Mesenchymal stem cell (in vitro differentiated cells and primary cell): Measurements from ENCODE around the gene AREL1.
A peak's percentile ranks its signal among the peaks of the same experiment; 100 is the strongest.

Source experiments
- DNase-seq: peaks from one replicate; pipeline ENCODE4 v3.0.0-alpha.2; 2013
- H2AFZ ChIP-seq: one replicate; pipeline ENCODE4 v1.6.1; 2013; ENCODE audit warnings: low read depth, mild to moderate bottlenecking, control low read depth, inconsistent platforms, low read length, moderate library complexity
- H2AK5ac ChIP-seq: 2 replicates; pipeline ENCODE4 v1.6.1; 2013; ENCODE audit warnings: low read length, moderate library complexity, mild to moderate bottlenecking, inconsistent platforms; ENCODE audit not compliant: severe bottlenecking
- H2BK120ac ChIP-seq: one replicate; pipeline ENCODE4 v1.6.1; 2013; ENCODE audit warnings: low read depth, mild to moderate bottlenecking, inconsistent platforms, low read length, moderate library complexity
- H2BK12ac ChIP-seq, 2 experiments: one replicate each; pipeline ENCODE4 v1.6.1; 2013; ENCODE audit warnings: inconsistent platforms in 2 of 2, low read length in 2 of 2, mild to moderate bottlenecking in 2 of 2, moderate library complexity in 2 of 2, control low read depth in 1 of 2
- H2BK15ac ChIP-seq: one replicate; pipeline ENCODE4 v1.6.1; 2013; ENCODE audit warnings: mild to moderate bottlenecking, low read depth, inconsistent platforms; ENCODE audit not compliant: poor library complexity, severe bottlenecking
- H2BK5ac ChIP-seq: 2 replicates; pipeline ENCODE4 v1.6.1; 2013; ENCODE audit warnings: low read depth, mild to moderate bottlenecking, low read length, control low read depth, inconsistent platforms; ENCODE audit not compliant: poor library complexity, severe bottlenecking
- H3K14ac ChIP-seq, 2 experiments: one replicate each; pipeline ENCODE4 v1.6.1; 2013; ENCODE audit warnings: inconsistent platforms in 2 of 2, low read length in 2 of 2, control low read depth in 1 of 2, mild to moderate bottlenecking in 1 of 2, moderate library complexity in 1 of 2
- H3K18ac ChIP-seq, 2 experiments: one replicate each; pipeline ENCODE4 v1.6.1; 2013; ENCODE audit warnings: inconsistent platforms in 2 of 2, low read length in 2 of 2, control low read depth in 1 of 2, low read depth in 1 of 2, mild to moderate bottlenecking in 1 of 2
- H3K23ac ChIP-seq, 2 experiments: one replicate each; pipeline ENCODE4 v1.6.1; 2013; ENCODE audit warnings: inconsistent platforms in 2 of 2, low read length in 2 of 2, mild to moderate bottlenecking in 2 of 2, moderate library complexity in 2 of 2, control low read depth in 1 of 2
- H3K27ac ChIP-seq: 2 replicates; pipeline ENCODE4 v1.5.1; 2013; ENCODE audit warnings: mild to moderate bottlenecking, moderate library complexity, low read length, control low read depth, inconsistent platforms; ENCODE audit not compliant: poor library complexity, severe bottlenecking
- H3K27me3 ChIP-seq, 2 experiments: 2 replicates each; pipeline versions ENCODE4 v1.6.1 to v1.7.0; 2013; ENCODE audit warnings: low read length in 2 of 2, mild to moderate bottlenecking in 2 of 2, moderate library complexity in 2 of 2, control low read depth in 1 of 2, inconsistent platforms in 1 of 2; ENCODE audit not compliant: control insufficient read depth in 1 of 2, insufficient read depth in 1 of 2
- H3K36me3 ChIP-seq, 2 experiments: 2 replicates each; pipeline versions ENCODE4 v1.6.1 to v1.7.0; 2013; ENCODE audit warnings: low read length in 2 of 2, control low read depth in 1 of 2, inconsistent platforms in 1 of 2, low read depth in 1 of 2, mild to moderate bottlenecking in 1 of 2; ENCODE audit not compliant: insufficient read depth in 2 of 2, control insufficient read depth in 1 of 2
- H3K4ac ChIP-seq, 2 experiments: one replicate each; pipeline ENCODE4 v1.6.1; 2013; ENCODE audit warnings: inconsistent platforms in 2 of 2, low read length in 2 of 2, mild to moderate bottlenecking in 2 of 2, moderate library complexity in 2 of 2, control low read depth in 1 of 2, low read depth in 1 of 2
- H3K4me1 ChIP-seq: 2 replicates; pipeline ENCODE4 v1.6.1; 2013; ENCODE audit warnings: low read depth, low read length, control low read depth; ENCODE audit not compliant: control insufficient read depth, insufficient read depth
- H3K4me2 ChIP-seq: 2 replicates; pipeline ENCODE4 v1.6.1; 2013; ENCODE audit warnings: low read length, mild to moderate bottlenecking, inconsistent platforms; ENCODE audit not compliant: poor library complexity, severe bottlenecking
- H3K4me3 ChIP-seq, 2 experiments: 2 replicates each; pipeline versions ENCODE4 v1.5.1 to v1.7.0; 2013; ENCODE audit warnings: low read length in 2 of 2, mild to moderate bottlenecking in 2 of 2, control low read depth in 1 of 2, low read depth in 1 of 2; ENCODE audit not compliant: insufficient read depth in 1 of 2
- H3K79me1 ChIP-seq: replicated peaks from 2 replicates; pipeline ENCODE4 v1.6.1; 2013; ENCODE audit warnings: mild to moderate bottlenecking, control low read depth, low read length, inconsistent platforms; ENCODE audit not compliant: poor library complexity, severe bottlenecking
- H3K9ac ChIP-seq: 2 replicates; pipeline ENCODE4 v1.7.0; 2013; ENCODE audit warnings: mild to moderate bottlenecking, low read length, moderate library complexity
- H3K9me3 ChIP-seq: 2 replicates; pipeline ENCODE4 v1.7.0; 2013; ENCODE audit warnings: mild to moderate bottlenecking, low read length; ENCODE audit not compliant: control insufficient read depth
- H4K8ac ChIP-seq: one replicate; pipeline ENCODE4 v1.6.1; 2013; ENCODE audit warnings: inconsistent platforms, mild to moderate bottlenecking, low read length, moderate library complexity
- H4K91ac ChIP-seq: one replicate; pipeline ENCODE4 v1.6.1; 2013; ENCODE audit warnings: mild to moderate bottlenecking, low read length, inconsistent platforms
- WGBS: methylation state at CpG from one replicate; pipeline ENCODE4 v1.1.7; 2013; ENCODE audit warnings: mixed read lengths; 5-methylcytosine and 5-hydroxymethylcytosine counted together

The AREL1 gene

DNA sequence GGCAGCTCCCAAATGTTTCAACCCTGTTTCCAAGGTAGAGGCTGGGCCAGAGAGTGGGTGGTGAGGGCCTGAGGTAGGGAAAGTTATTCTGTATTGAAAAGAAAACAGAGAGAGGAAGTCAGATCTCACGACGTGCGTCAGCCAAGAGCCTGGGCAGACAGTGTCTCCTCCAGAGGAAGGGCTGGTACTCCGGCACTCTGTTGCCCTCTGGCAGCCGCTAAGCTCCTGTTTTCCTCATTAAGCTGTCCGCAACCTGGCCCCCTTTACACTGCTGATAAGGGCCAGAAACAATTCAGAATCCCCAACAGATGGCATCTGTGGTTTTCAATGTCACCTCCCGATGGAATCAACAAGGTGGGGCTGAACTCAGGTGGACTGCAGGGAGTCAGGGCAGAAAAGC lies 74.8 kb downstream of the AREL1 start:
- Histone ChIP-seq H3K23ac (peak overlapping the region in 1 of 2 experiments; percentile 72), H3K27ac (no peak overlapping the region), H2AFZ (no peak overlapping the region), H3K27me3 (peaks cover 0 to 10% of the 10 kb centered on the region in 2 experiments), H4K91ac (peak overlapping the region; percentile 58), H2BK12ac (peak overlapping the region; percentile 23 to 90), H3K4ac (peak overlapping the region in 1 of 2 experiments; percentile 63), H3K36me3 (no peaks in the 10 kb centered on the region), H3K4me1 (peaks cover 20% of the 10 kb centered on the region), H3K9me3 (no peaks in the 10 kb centered on the region), H4K8ac (no peak overlapping the region), H2BK15ac (no peak overlapping the region), H3K14ac (no peak overlapping the region), H2BK5ac (no peak overlapping the region), H3K18ac (peak overlapping the region; percentile 14 to 35), H2BK120ac (no peak overlapping the region), H3K79me1 (no peaks in the 10 kb centered on the region), H3K4me3 (no peak overlapping the region), H3K4me2 (no peak overlapping the region), H3K9ac (no peak overlapping the region), H2AK5ac (no peak overlapping the region)
- no peak for DNase-seq
- WGBS = 81% methylated on average over 7 of the region's 7 CpGs

DNA sequence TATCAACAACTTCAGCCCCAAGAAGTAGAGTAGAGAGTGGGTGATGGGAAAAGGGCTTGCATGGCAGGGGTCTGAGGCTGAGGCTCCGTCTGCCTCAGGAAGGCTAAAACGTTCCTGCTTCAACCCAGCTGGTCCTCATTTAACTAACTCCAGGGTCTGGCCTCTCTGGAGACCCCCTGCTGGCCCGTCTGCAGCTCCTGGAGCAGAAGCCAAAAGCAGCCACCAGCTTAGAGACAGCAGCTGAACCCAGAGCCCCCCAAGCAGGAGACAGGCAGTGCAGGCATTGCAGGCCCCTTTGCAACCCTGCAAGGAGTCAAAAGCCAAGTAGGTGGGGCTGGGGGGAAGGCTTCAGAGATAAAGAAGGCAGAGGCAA lies 75.7 kb downstream of the AREL1 start:
- H2AFZ ChIP-seq = no peak overlapping the region
- H3K4ac ChIP-seq = peak overlapping the region in 1 of 2 experiments; percentile 7
- peak overlapping the region in 1 of 2 experiments; percentile 43 for H3K14ac ChIP-seq
- H2BK120ac ChIP-seq = no peak overlapping the region
- H3K9ac ChIP-seq = no peak overlapping the region
- peak overlapping the region; percentile 78 for H2BK15ac ChIP-seq
- no peaks in the 10 kb centered on the region for H3K36me3 ChIP-seq
- peak overlapping the region; percentile 71 to 75 for H3K18ac ChIP-seq
- peaks cover 21% of the 10 kb centered on the region for H3K4me1 ChIP-seq
- H2BK12ac ChIP-seq = peak overlapping the region; percentile 23 to 59
- H4K91ac ChIP-seq = peak overlapping the region; percentile 64
- no peaks in the 10 kb centered on the region for H3K79me1 ChIP-seq
- no peak overlapping the region for H3K27ac ChIP-seq
- H3K23ac ChIP-seq = peak overlapping the region; percentile 5 to 61
- H2BK5ac ChIP-seq = no peak overlapping the region
- 29% methylated on average over 3 of the region's 3 CpGs for WGBS
- peak overlapping the region; percentile 57 for H4K8ac ChIP-seq
- no peak overlapping the region for H3K4me3 ChIP-seq
- H3K9me3 ChIP-seq = no peaks in the 10 kb centered on the region
- H2AK5ac ChIP-seq = peak overlapping the region; percentile 18
- no peak for DNase-seq
- no peak overlapping the region for H3K4me2 ChIP-seq
- peaks cover 0 to 10% of the 10 kb centered on the region in 2 experiments for H3K27me3 ChIP-seq

DNA sequence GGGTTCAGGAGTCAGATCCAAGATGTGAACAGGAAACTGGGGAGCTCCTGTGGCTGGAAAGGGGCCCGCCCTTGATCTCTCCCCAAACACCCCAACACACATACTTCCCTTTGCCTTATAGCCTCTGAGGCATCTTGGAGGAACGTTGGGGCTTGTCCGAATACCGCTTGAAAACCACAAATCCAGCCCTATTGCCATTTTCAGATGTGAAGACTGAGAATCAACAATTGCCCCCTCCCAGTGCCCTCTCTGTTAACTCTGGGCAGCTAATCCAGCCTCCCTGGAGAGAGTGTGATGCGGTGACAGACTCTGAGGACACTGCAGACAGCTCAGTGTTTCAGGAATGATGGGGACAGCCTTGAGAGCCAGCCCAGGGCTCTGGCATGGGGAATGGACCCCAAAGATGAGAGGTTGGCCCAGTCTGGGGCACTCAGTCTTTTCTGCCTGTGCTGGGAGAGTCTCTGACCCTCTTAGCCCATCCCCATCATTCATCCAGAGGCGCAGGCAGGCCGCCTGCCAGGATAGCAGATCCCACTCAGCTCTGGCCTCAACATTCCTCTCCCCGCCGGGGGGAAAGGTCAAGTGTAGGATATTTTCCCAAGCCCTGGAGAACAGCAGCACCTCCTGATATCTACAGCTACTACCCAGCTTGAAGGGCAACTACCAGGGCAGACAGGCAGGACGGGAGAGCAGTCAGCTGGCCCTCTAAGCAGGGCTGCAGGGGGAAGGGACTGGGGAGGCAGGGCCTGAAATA lies 76.3 kb downstream of the AREL1 start:
- Histone ChIP-seq H2BK120ac (no peak overlapping the region), H2AK5ac (peak overlapping the region; percentile 18), H3K4me1 (peaks cover 24% of the 10 kb centered on the region), H2BK5ac (no peak overlapping the region), H2AFZ (no peak overlapping the region), H3K4me2 (no peak overlapping the region), H4K91ac (peak overlapping the region; percentile 64), H3K9me3 (no peaks in the 10 kb centered on the region), H3K27ac (no peak overlapping the region), H4K8ac (no peak overlapping the region), H3K36me3 (no peaks in the 10 kb centered on the region), H3K23ac (peak overlapping the region in 1 of 2 experiments; percentile 61), H3K4me3 (no peak overlapping the region), H2BK12ac (peak overlapping the region; percentile 23 to 60), H3K9ac (no peak overlapping the region), H2BK15ac (peak overlapping the region; percentile 45), H3K14ac (peak overlapping the region in 1 of 2 experiments; percentile 74), H3K18ac (peak overlapping the region; percentile 71 to 75), H3K79me1 (no peaks in the 10 kb centered on the region), H3K4ac (peak overlapping the region; percentile 7 to 38), H3K27me3 (peaks cover 0 to 10% of the 10 kb centered on the region in 2 experiments)
- 75% methylated on average over 6 of the region's 10 CpGs for WGBS
- DNase-seq = peak; percentile 68

- H3K9me3 ChIP-seq = no peaks in the 10 kb centered on the region
- H3K9ac ChIP-seq = no peak overlapping the region
- no peak overlapping the region for H2AK5ac ChIP-seq
- whole genome bisulfite sequencing = 86% methylated on average over 2 of the region's 3 CpGs
- H3K4ac ChIP-seq = no peak overlapping the region
- peaks cover 31% of the 10 kb centered on the region for H3K4me1 ChIP-seq
- no peak overlapping the region for H4K8ac ChIP-seq
- no peak overlapping the region for H2BK120ac ChIP-seq
- no peak overlapping the region for H3K23ac ChIP-seq
- H3K4me3 ChIP-seq = no peak overlapping the region
- no peak overlapping the region for H2BK15ac ChIP-seq
- H3K79me1 ChIP-seq = no peaks in the 10 kb centered on the region
- H3K4me2 ChIP-seq = no peak overlapping the region
- no peak overlapping the region for H3K27ac ChIP-seq
- DNase-seq = no peak
- no peak overlapping the region for H2AFZ ChIP-seq
- H3K18ac ChIP-seq = peak overlapping the region in 1 of 2 experiments; percentile 1
- no peak overlapping the region for H3K14ac ChIP-seq
- peak overlapping the region; percentile 1 for H4K91ac ChIP-seq
- peak overlapping the region in 1 of 2 experiments; percentile 59 for H2BK12ac ChIP-seq
- no peak overlapping the region for H2BK5ac ChIP-seq
- H3K36me3 ChIP-seq = no peaks in the 10 kb centered on the region
- H3K27me3 ChIP-seq = peaks cover 0 to 10% of the 10 kb centered on the region in 2 experiments
Measured at GRCh38 chr14:74635847-74636246, 77.0 kb downstream of the AREL1 start.
